Epithelial cell of alveolus of lung (primary cell): ENCODE results near the gene GALNT2. TPM values are rescaled to one million over a fixed set of nuclear protein-coding genes. Genes with fewer than 3 reads are reported as not detected.

Experiments used
- total RNA-seq: library from RNA; depleted of rRNA; stranded (reverse); fragments of >200 nt; gene quantifications from 2 replicates; pipeline ENCODE4 v1.2.1, GENCODE V29; 2015

GALNT2 gene
- 72.7 and 85.6 TPM in 2 replicates for total RNA-seq

DNA sequence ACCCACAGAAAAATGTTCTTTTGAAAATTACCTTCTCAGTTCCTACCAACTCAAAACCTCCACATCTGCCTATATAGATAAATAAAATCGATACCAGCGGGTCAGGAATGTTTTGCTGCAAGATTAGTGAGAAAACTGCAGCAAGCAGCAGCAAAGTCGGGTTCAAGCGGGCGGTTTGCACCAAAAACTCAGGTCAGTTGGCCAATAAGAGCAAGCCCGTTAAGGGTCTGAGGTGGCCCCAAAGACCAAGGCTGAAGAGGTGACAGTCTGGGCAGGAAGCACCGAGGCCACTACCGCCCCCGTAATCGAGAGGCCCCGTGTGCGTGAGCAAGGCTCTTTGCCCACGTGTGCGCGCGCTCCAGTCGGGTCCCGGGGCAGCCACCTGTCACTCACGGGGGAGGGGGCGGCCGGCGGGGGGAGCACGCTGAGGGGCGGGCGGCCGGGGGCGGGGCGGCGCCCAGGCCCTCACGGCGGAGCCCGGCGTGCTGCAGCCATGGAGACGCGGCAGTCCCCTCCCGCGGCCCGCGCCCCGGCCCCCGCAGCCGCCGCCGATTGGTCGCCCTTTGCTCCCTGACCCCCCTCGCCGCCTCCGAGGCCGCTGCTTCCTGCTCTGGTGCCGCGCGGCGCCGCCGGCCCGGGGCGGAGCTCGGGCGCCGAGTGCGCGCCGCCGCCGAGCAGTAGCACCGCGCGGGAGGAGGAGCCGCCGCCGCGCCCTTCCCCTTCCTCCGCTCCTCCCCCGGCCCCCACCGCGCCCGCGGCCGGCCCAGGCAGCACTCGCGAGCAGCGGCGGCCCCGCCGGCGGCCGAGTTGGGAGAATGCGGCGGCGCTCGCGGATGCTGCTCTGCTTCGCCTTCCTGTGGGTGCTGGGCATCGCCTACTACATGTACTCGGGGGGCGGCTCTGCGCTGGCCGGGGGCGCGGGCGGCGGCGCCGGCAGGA is at the start of gene GALNT2:
Gene GALNT2 (plus strand): TSS at position 773 of the 939 bp plus-strand sequence. CDS start 43 bp downstream, at position 816.

